HG03378 (cell line): Measurements from ENCODE around the gene TUBB4B.

ENCODE experiments used
- ATAC-seq: cut with Tn5 transposase; IDR thresholded peaks from one replicate; pipeline ENCODE4 v1.9.1; 2021; ENCODE audit warnings: mild to moderate bottlenecking, moderate library complexity; ENCODE audit not compliant: unreplicated experiment

TUBB4B gene

GRCh38 chr9:137270929-137271695, 30.0 kb downstream of the TUBB4B start:
- no peak for ATAC-seq

GRCh38 chr9:137271696-137272076, 30.6 kb downstream of the TUBB4B start:
- ATAC-seq = no peak

- ATAC-seq = no peak
These were observed 31.4 kb downstream of the TUBB4B start for GRCh38 chr9:137272241-137273094.

GRCh38 chr9:137273095-137273490, 32.0 kb downstream of the TUBB4B start:
- no peak for ATAC-seq

GRCh38 chr9:137273611-137274320, 32.7 kb downstream of the TUBB4B start:
- ATAC-seq = no peak

- no peak for ATAC-seq
These were observed 34.1 kb downstream of the TUBB4B start for GRCh38 chr9:137275203-137275587.

GRCh38 chr9:137275588-137276472, 34.7 kb downstream of the TUBB4B start:
- ATAC-seq = no peak

GRCh38 chr9:137276473-137277328, 35.6 kb downstream of the TUBB4B start:
- no peak for ATAC-seq

GRCh38 chr9:137277329-137278041, 36.4 kb downstream of the TUBB4B start, which contains the start of gene TOR4A:
Gene TOR4A, plus strand, starts transcription at chr9:137277726. Its CDS starts 964 bp downstream, at chr9:137278690.
- ATAC-seq = peak; percentile 59

GRCh38 chr9:137278061-137278701, 37.1 kb downstream of the TUBB4B start:
- ATAC-seq = no peak

GRCh38 chr9:137278721-137279711, 37.9 kb downstream of the TUBB4B start:
- no peak for ATAC-seq

- ATAC-seq = no peak
These were observed 38.8 kb downstream of the TUBB4B start for GRCh38 chr9:137279741-137280473.

- ATAC-seq = no peak
These were observed 39.6 kb downstream of the TUBB4B start for GRCh38 chr9:137280474-137281344.

GRCh38 chr9:137281345-137282116, 40.4 kb downstream of the TUBB4B start:
- no peak for ATAC-seq

- ATAC-seq = no peak
These were observed 45.9 kb downstream of the TUBB4B start for GRCh38 chr9:137286975-137287383.
